Activated B cell treated with CpG ODN at 0.5 μM for 24 hours (primary cell): ENCODE results near the gene CEP164. TPM values are rescaled to one million over a fixed set of nuclear protein-coding genes. Genes with fewer than 3 reads are reported as not detected.

Source experiments
- ATAC-seq: fragments of 200-7000 bp; cut with Tn5 transposase; one replicate; pipeline ENCODE4 v1.10.0; 2021; ENCODE audit warnings: low read depth, mild to moderate bottlenecking, moderate library complexity
- CTCF ChIA-PET: fragments of 350-600 bp; sonication (Branson Sonifier 250); formaldehyde crosslinking; loops from one replicate; lab custom pipeline; 2021; ENCODE audit warnings: antibody characterized with exemption; lab: Charles Lee
- POLR2A ChIA-PET: fragments of 350-600 bp; sonication (Branson Sonifier 250); formaldehyde crosslinking; loops from one replicate; lab custom pipeline; 2021; ENCODE audit warnings: antibody characterized with exemption; lab: Charles Lee
- DNase-seq: peaks from one replicate; pipeline ENCODE4 v3.0.0; 2022
- H3K27ac Mint-ChIP-seq: one replicate; pipeline ENCODE4 v1.8.0; 2020; ENCODE audit warnings: mixed read lengths
- H3K27me3 Mint-ChIP-seq: one replicate; pipeline ENCODE4 v1.8.0; 2021; ENCODE audit warnings: mixed read lengths
- H3K36me3 Mint-ChIP-seq: one replicate; pipeline ENCODE4 v1.8.0; 2021; ENCODE audit warnings: low read depth, mixed read lengths
- H3K4me1 Mint-ChIP-seq: one replicate; pipeline ENCODE4 v1.8.0; 2021; ENCODE audit warnings: mixed read lengths
- H3K4me3 Mint-ChIP-seq: one replicate; pipeline ENCODE4 v1.8.0; 2020; ENCODE audit warnings: mild to moderate bottlenecking, mixed read lengths
- H3K9me3 Mint-ChIP-seq: one replicate; pipeline ENCODE4 v1.8.0; 2020; ENCODE audit warnings: mixed read lengths
- CTCF ChIP-seq: fragments of 200-600 bp; IDR thresholded peaks from one replicate; pipeline ENCODE4 v1.8.0; 2022; ENCODE audit warnings: antibody characterized with exemption, mild to moderate bottlenecking
- intact Hi-C: fragments of 100-400 bp; cut with micrococcal nuclease; formaldehyde crosslinking; loops from one replicate; pipeline ENCODE4 v1.15.1; 2024
- total RNA-seq: library from RNA; stranded (reverse); gene quantifications from 2 replicates; pipeline ENCODE4 v1.2.3, GENCODE V29; 2022

CEP164 gene
- total RNA-seq, 1 donor from 2014 or later, result 50.9 TPM

GRCh38 chr11:117334896-117335295 lies 7.2 kb downstream of the CEP164 start:
- H3K36me3 Mint-ChIP-seq, result peaks cover 47% of the 10 kb centered on the region
- ChIA-PET CTCF (no interaction called here), POLR2A (no interaction called here)
- DNase-seq (no peak), ATAC-seq (no peak)
- TF ChIP-seq CTCF, result no peak
- no peak overlapping the region for H3K4me3 Mint-ChIP-seq
- no peaks in the 10 kb centered on the region for H3K4me1 Mint-ChIP-seq
- H3K27me3 Mint-ChIP-seq, result no peaks in the 10 kb centered on the region
- H3K27ac Mint-ChIP-seq, result no peak overlapping the region
- no peaks in the 10 kb centered on the region for H3K9me3 Mint-ChIP-seq
- intact Hi-C loops, result no loop called here

GRCh38 chr11:117335399-117335798 lies 7.7 kb downstream of the CEP164 start:
- CTCF ChIA-PET, result no interaction called here
- no peak for TF ChIP-seq CTCF
- Mint-ChIP-seq H3K36me3 (peaks cover 52% of the 10 kb centered on the region), H3K4me1 (no peaks in the 10 kb centered on the region), H3K4me3 (no peak overlapping the region), H3K27ac (no peak overlapping the region), H3K27me3 (no peaks in the 10 kb centered on the region), H3K9me3 (no peaks in the 10 kb centered on the region)
- POLR2A ChIA-PET, result no interaction called here
- no peak for ATAC-seq
- DNase-seq, result no peak
- intact Hi-C loops, result no loop called here

GRCh38 chr11:117337076-117337475 lies 9.4 kb downstream of the CEP164 start:
- H3K9me3 Mint-ChIP-seq, result no peaks in the 10 kb centered on the region
- ChIA-PET POLR2A (no interaction called here), CTCF (no interaction called here)
- H3K27ac Mint-ChIP-seq, result no peak overlapping the region
- no peak for ATAC-seq
- no peak for DNase-seq
- no peaks in the 10 kb centered on the region for H3K4me1 Mint-ChIP-seq
- no peaks in the 10 kb centered on the region for H3K27me3 Mint-ChIP-seq
- no peak for TF ChIP-seq CTCF
- intact Hi-C loops, result no loop called here
- H3K4me3 Mint-ChIP-seq, result no peak overlapping the region
- H3K36me3 Mint-ChIP-seq, result peaks cover 63% of the 10 kb centered on the region

- H3K36me3 Mint-ChIP-seq, result peaks cover 72% of the 10 kb centered on the region
- no peak overlapping the region for H3K4me3 Mint-ChIP-seq
- H3K4me1 Mint-ChIP-seq, result no peaks in the 10 kb centered on the region
- TF ChIP-seq CTCF, result no peak
- H3K9me3 Mint-ChIP-seq, result no peaks in the 10 kb centered on the region
- POLR2A ChIA-PET, result interaction anchor here (0.6 to 0.7 kb wide), 2 partner anchors 552 to 634 kb away, joined by 3 to 4 read pairs; no protein-coding TSS in a partner anchor
- H3K27ac Mint-ChIP-seq, result no peak overlapping the region
- CTCF ChIA-PET, result no interaction called here
- ATAC-seq (no peak), DNase-seq (no peak)
- H3K27me3 Mint-ChIP-seq, result no peaks in the 10 kb centered on the region
- intact Hi-C loops, result no loop called here
These were observed 17.4 kb downstream of the CEP164 start for GRCh38 chr11:117345039-117345438.

DNA sequence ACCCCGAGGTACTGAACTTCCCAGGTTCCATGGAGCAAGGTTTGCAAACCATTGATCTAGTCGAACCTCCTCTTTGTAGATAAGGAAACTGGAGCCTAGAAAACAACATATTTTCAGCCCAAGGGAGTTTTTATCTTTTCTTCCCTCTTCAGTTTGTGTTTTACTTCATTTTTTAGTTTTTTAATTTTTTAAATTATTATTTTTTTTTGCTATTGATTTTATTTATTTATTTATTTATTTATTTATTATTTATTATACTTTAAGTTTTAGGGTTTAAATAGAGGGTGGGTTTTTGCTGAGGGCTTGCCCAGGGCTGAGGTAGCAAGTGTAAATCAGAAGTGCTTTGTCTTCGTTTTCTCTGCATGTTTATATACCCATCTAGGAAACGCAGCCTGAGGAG lies 26.9 kb downstream of the CEP164 start:
- Mint-ChIP-seq H3K4me1 (no peaks in the 10 kb centered on the region), H3K36me3 (peaks cover 66% of the 10 kb centered on the region), H3K4me3 (no peak overlapping the region), H3K27ac (no peak overlapping the region), H3K9me3 (no peaks in the 10 kb centered on the region), H3K27me3 (no peaks in the 10 kb centered on the region)
- ATAC-seq (no peak), DNase-seq (no peak)
- ChIA-PET CTCF (no interaction called here), POLR2A (no interaction called here)
- no peak for TF ChIP-seq CTCF
- intact Hi-C loops, result no loop called here
